ENCODE results near the gene PUS10. TPM values are rescaled to one million over a fixed set of nuclear protein-coding genes. Genes with fewer than 3 reads are reported as not detected.

PUS10 gene

DNA sequence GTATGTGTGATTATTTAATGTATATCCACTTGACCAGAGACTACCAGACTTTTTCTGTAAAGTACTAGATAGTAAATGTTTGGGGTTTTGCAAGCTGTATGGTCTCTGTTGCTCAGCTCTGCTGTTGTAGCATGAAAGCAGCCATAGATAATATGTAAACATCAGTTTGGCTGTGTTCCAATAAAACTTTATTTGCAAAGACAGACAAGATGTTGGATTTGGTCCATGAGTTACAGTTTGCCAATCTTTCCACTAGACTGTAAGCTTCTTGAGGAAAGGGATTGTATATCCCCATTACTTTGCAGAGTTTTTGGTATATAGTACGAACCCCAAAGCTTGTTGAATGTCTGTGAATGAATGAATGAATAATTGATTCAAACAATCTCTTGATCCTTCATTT, 119.5 kb downstream of the PUS10 start:
- no CpG with 5 or more reads among the region's 1 CpG for WGBS (ENCODE audit: extremely low coverage, insufficient coverage, low lambda C conversion rate)
- DNase-seq, result no peak

More for the DNA sequence above, 119.5 kb downstream of the PUS10 start:
- no peak overlapping the region for H3K23ac ChIP-seq (ENCODE audit: low read length)
- no peak overlapping the region for H2AK5ac ChIP-seq (ENCODE audit: low read length)
- H3K27me3 ChIP-seq (ENCODE audit: insufficient read depth, low read length, poor library complexity), result no peaks in the 10 kb centered on the region
- H3K18ac ChIP-seq (ENCODE audit: low read length), result no peak overlapping the region
- no peak overlapping the region for H2BK120ac ChIP-seq (ENCODE audit: low read depth, low read length)
- H3K79me2 ChIP-seq (ENCODE audit: control insufficient read depth, insufficient read depth, low read length), result no peaks in the 10 kb centered on the region
- no peak overlapping the region for H4K8ac ChIP-seq (ENCODE audit: low read depth, low read length)
- no peaks in the 10 kb centered on the region for H3K79me1 ChIP-seq (ENCODE audit: low read length)
- no peak overlapping the region for H2BK5ac ChIP-seq (ENCODE audit: low read length)
- no peaks in the 10 kb centered on the region for H3K4me1 ChIP-seq (ENCODE audit: control insufficient read depth, low read depth, low read length)
- H3K27ac ChIP-seq (ENCODE audit: low read depth, low read length), result no peak overlapping the region
- H3K36me3 ChIP-seq (ENCODE audit: control insufficient read depth, insufficient read depth, low read length), result no peaks in the 10 kb centered on the region
- H2BK15ac ChIP-seq (replicated peaks; ENCODE audit: low read depth), result no peak overlapping the region
- H3K4ac ChIP-seq (ENCODE audit: low read depth, low read length), result no peak overlapping the region
- H4K5ac ChIP-seq (ENCODE audit: low read length), result no peak overlapping the region
- no peak overlapping the region for H3K9ac ChIP-seq (ENCODE audit: low read length)
- no peak overlapping the region for H3K56ac ChIP-seq (ENCODE audit: low read length)
- H3K4me3 ChIP-seq (ENCODE audit: low read length), result no peak overlapping the region
- H3K4me2 ChIP-seq (ENCODE audit: low read length), result no peak overlapping the region

Small RNA genes within 50 kb of the gene (small RNA-seq; reads per million reads assigned to genes)
- not detected for gene RNA5SP95 (ENCODE audit: insufficient read depth)
- not detected for gene RNU4-51P (ENCODE audit: insufficient read depth)
